GM23248 (cell line): ENCODE results near the gene WWOX.

Experiments used
- EZH2 ChIP-seq: fragments of 200-600 bp; sonication (generic); IDR thresholded peaks from 2 replicates; pipeline ENCODE4 v1.6.1; 2018; ENCODE audit warnings: antibody characterized with exemption, mild to moderate bottlenecking; ENCODE audit not compliant: insufficient read depth, poor library complexity, severe bottlenecking
- EZH2phosphoT487 ChIP-seq: fragments of 200-600 bp; sonication (generic); IDR thresholded peaks from 2 replicates; pipeline ENCODE4 v1.6.1; 2018; ENCODE audit warnings: antibody characterized with exemption, moderate library complexity, mild to moderate bottlenecking, low read depth; ENCODE audit not compliant: insufficient read depth

DNA sequence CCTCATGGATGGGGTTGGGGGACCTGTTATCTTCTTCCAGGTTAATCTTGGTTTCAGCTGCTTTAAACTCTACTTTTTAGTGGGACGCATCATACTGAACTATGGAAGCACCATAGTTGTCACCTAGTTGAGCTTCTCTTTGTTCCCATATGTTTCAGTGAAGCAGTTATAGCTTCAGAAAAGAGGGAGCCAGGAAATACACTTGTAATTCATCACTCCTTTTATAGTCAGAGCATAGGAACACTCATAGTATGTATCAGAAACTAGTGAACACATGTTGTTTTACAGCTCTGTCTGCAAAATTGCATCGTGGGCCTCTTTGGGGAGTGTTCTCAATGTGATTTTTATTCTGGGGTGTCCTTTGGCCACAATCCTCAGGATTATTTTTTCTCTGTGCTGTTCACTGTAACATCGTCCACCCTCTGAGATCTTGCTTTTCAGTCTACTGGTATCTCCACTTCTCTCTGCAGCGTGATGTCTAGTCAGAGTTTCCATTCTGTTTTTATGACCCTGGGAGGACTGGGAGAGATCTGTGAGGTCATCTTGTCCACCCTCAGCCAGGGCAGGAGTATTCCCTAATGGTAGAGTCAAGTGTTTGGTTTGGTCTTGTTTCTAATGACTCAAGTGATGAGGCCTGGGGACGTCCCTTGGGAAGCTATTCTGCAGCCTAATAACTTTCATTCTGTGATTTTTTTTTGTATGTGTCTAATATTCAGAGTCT is 585.4 kb downstream of the WWOX start:
- TF ChIP-seq EZH2 (no peak), EZH2phosphoT487 (no peak)
